Mucosa of descending colon (tissue), 3 donors: Measurements from ENCODE around the gene UGP2. TPM values are rescaled to one million over a fixed set of nuclear protein-coding genes. Genes with fewer than 3 reads are reported as not detected.

Experiments used
- ATAC-seq: fragments of 200-7000 bp; cut with Tn5 transposase; one replicate; pipeline ENCODE4 v1.9.1; 2020; ENCODE audit warnings: mild to moderate bottlenecking, moderate library complexity
- DNase-seq, 3 donors: peaks; one replicate each; pipeline ENCODE4 v3.0.0-alpha.2; 2020
- H3K36me3 ChIP-seq: fragments of 200-600 bp; one replicate; pipeline ENCODE4 v1.8.0; 2021; ENCODE audit warnings: low read depth, mild to moderate bottlenecking
- H3K4me1 ChIP-seq: fragments of 200-600 bp; one replicate; pipeline ENCODE4 v1.8.0; 2021; ENCODE audit warnings: low read depth, mild to moderate bottlenecking
- H3K4me3 ChIP-seq: fragments of 200-600 bp; one replicate; pipeline ENCODE4 v1.8.0; 2021; ENCODE audit warnings: mild to moderate bottlenecking
- H3K9me3 ChIP-seq: fragments of 200-600 bp; one replicate; pipeline ENCODE4 v1.8.0; 2021; ENCODE audit warnings: mild to moderate bottlenecking
- intact Hi-C, 2 donors: fragments of 100-400 bp; cut with DNase I in 1 of 2; cut with micrococcal nuclease in 1 of 2; formaldehyde crosslinking; loops; one replicate each; pipeline versions ENCODE4 v1.11.0 to v1.11.1; 2022; cut with DNase I, micrococcal nuclease
- total RNA-seq, 3 donors: library from RNA; stranded (reverse); fragmentation: NEBNext Ultra II Directional in 2 of 3; extraction: Animal tissue kit (Norgen Biotek cat#: 25700) in 2 of 3; gene quantifications; one replicate each; pipeline versions ENCODE4 v1.2.1 to v1.2.4, GENCODE V29; 2021 to 2023
- TF ChIP-seq, protein P1 (sequence below): fragments of 200-600 bp; IDR thresholded peaks from one replicate; pipeline ENCODE4 v1.8.0; 2022; ENCODE audit warnings: antibody characterized with exemption, mild to moderate bottlenecking
- donor health status: DM: no; HTN: no; CAD: no; lungs with moderate emphysema.
- donor health status: DM: no; HTN: no; CAD: no.
- donor health status: DM: no; HTN: yes; CAD: no.

The UGP2 gene
- total RNA-seq, 3 donors from 2014 or later = 408 to 683 (median 538) TPM

- no peaks in the 10 kb centered on the region for H3K4me1 ChIP-seq
- DNase-seq (no peak), ATAC-seq (no peak)
- H3K9me3 ChIP-seq = no peaks in the 10 kb centered on the region
- H3K36me3 ChIP-seq = no peaks in the 10 kb centered on the region
- intact Hi-C loops = no loop called here
- TF ChIP-seq, protein P1, sequence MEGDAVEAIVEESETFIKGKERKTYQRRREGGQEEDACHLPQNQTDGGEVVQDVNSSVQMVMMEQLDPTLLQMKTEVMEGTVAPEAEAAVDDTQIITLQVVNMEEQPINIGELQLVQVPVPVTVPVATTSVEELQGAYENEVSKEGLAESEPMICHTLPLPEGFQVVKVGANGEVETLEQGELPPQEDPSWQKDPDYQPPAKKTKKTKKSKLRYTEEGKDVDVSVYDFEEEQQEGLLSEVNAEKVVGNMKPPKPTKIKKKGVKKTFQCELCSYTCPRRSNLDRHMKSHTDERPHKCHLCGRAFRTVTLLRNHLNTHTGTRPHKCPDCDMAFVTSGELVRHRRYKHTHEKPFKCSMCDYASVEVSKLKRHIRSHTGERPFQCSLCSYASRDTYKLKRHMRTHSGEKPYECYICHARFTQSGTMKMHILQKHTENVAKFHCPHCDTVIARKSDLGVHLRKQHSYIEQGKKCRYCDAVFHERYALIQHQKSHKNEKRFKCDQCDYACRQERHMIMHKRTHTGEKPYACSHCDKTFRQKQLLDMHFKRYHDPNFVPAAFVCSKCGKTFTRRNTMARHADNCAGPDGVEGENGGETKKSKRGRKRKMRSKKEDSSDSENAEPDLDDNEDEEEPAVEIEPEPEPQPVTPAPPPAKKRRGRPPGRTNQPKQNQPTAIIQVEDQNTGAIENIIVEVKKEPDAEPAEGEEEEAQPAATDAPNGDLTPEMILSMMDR = no peak
- no peak overlapping the region for H3K4me3 ChIP-seq
These were observed 19.2 kb upstream of the UGP2 start for GRCh38 chr2:63822478-63822877.

GRCh38 chr2:63827749-63828148, 13.9 kb upstream of the UGP2 start:
- no peaks in the 10 kb centered on the region for H3K4me1 ChIP-seq
- DNase-seq (no peak), ATAC-seq (no peak)
- intact Hi-C loops = no loop called here
- no peaks in the 10 kb centered on the region for H3K36me3 ChIP-seq
- TF ChIP-seq, protein P1 = no peak
- H3K4me3 ChIP-seq = no peak overlapping the region
- no peaks in the 10 kb centered on the region for H3K9me3 ChIP-seq

DNA sequence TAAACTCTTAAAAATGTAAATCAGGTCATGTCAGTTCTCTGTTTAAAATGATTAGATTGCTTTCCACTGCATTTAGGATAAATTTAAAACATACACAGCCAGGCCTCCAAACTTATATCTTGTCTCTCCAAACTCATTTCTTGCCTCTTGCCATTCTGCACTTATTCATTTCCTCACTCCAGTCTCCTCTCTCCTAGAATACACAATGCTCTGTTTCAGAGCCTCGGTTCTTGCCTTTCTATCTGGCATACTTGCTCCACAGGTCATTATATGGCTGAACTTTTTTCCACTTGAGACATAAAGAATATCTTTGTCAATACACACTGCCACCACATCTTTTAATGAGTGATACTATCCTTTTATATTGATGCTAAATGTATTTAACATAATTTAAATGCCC, 10.5 kb upstream of the UGP2 start:
- H3K4me1 ChIP-seq = no peaks in the 10 kb centered on the region
- no peaks in the 10 kb centered on the region for H3K9me3 ChIP-seq
- ATAC-seq = no peak
- no peaks in the 10 kb centered on the region for H3K36me3 ChIP-seq
- DNase-seq = no peak
- intact Hi-C loops = no loop called here
- TF ChIP-seq, protein P1 = no peak
- no peak overlapping the region for H3K4me3 ChIP-seq

DNA sequence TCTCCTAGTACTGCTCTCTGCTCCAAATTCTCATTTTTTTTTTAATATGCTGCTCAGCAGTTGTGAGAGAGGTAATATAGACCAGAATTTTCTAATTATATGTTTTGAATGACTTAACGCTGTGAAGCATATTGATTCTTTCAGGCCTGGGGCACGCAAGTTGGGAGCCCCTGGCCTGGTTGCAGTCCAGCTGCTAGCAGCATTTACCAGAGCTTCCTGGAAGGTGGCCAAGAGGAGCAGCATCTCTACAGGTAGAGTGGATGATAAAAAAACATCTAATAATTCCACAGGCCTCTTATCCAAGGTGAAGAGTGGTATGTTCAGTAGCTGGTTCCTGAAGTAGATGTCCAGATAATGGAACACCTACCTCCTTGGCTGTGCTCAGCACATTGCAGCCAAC, 7.3 kb upstream of the UGP2 start:
- TF ChIP-seq, protein P1 = no peak
- Histone ChIP-seq H3K36me3 (no peaks in the 10 kb centered on the region), H3K9me3 (no peaks in the 10 kb centered on the region), H3K4me1 (no peaks in the 10 kb centered on the region), H3K4me3 (no peak overlapping the region)
- intact Hi-C loops = no loop called here
- no peak for ATAC-seq
- no peak for DNase-seq

DNA sequence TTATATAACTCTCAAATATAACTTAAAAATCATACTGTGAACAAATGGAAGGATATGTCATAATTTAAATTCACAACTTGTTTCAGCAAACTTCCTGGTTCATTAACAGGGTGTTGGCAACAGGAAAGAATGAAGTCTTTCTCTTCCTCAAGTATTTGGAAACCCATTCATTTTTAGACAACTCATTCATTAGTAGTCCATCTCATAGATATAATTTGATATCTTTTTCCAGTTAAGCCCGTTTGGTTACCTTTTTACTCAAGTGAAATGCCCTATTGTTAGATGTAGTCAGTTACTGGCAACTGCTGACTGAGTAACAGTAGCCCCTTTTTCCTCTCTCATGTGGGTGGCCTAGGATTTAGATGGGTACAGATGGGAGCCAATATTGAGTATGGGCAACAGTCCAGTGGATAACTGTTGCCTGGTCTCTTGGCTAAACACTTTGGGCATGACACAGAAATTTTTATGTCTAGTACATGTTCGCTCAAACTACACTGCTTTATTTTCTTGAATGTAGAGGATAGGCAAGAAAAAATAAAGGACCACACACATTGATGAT, 4.6 kb upstream of the UGP2 start:
- H3K4me3 ChIP-seq = no peak overlapping the region
- intact Hi-C loops = no loop called here
- DNase-seq = no peak
- no peaks in the 10 kb centered on the region for H3K9me3 ChIP-seq
- peaks cover 3% of the 10 kb centered on the region for H3K4me1 ChIP-seq
- TF ChIP-seq, protein P1 = no peak
- no peak for ATAC-seq
- no peaks in the 10 kb centered on the region for H3K36me3 ChIP-seq
